ENCODE measurements around the gene TK1. TPM values are rescaled to one million over a fixed set of nuclear protein-coding genes. Genes with fewer than 3 reads are reported as not detected.

Gene TK1
- polyA plus RNA-seq, 3 donors = 0.67 to 2.0 (median 1.4) TPM

DNA sequence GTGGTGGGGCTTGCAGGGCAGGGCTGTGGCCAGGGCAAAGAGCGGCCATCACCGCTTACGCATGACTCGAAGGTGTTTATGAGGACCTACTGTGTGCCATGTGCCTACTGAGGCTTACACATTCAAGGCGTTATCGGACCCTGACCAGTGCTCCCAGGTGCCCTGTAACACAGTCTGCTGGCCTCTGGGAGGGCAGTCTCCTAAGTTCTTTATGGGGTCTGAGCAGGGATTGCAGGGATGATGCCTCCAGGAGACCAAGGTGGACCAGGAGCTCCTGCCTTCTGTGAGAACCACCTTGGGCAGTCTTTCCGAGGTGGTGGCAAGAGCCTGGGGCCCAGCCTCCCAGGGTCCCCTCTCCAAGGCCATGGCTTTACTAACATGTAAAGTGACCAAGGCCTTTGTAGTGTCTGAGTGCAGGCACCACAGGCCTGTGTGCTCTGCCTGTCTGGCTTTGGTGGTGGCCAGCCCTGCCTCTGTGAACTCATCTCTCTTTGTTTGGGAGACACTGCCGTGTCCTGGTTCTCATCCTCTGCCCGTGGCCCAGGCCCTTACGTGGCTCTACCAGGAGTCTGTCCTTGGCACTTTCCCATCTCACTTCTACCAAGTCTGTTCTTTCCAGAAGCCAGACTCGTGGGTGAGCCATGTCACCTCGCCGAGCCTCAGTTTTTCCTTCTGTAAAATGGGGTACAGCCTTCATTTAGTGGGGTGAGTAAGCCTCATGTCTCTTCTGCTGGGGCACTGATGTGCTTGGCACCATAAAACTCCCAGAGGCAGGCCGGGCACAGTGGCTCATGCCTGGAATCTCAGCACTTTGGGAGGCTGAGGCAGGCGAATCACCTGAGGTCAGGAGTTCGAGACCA is 21.9 kb downstream of the TK1 start:
- Histone ChIP-seq H3K4me1 (ENCODE audit: control insufficient read depth in 1 of 2, insufficient read depth in 2 of 2, low read length in 2 of 2) (peaks cover 16 to 24% of the 10 kb centered on the region in 2 donors), H3K9ac (ENCODE audit: insufficient read depth, low read length, poor library complexity, severe bottlenecking) (no peak overlapping the region), H3K36me3 (replicated peaks in 1 of 2; ENCODE audit: control insufficient read depth in 1 of 2, insufficient read depth in 2 of 2, low read length in 2 of 2) (no peaks in the 10 kb centered on the region), H3K4me2 (replicated peaks; ENCODE audit: extremely low read depth, low read length, poor library complexity, severe bottlenecking) (no peak overlapping the region), H3K27me3 (ENCODE audit: control insufficient read depth in 2 of 2, insufficient read depth in 2 of 2, low read length in 2 of 2) (no peaks in the 10 kb centered on the region), H4K20me1 (ENCODE audit: insufficient read depth, low read length) (peaks cover 12% of the 10 kb centered on the region), H3K27ac (ENCODE audit: low read depth in 1 of 2, low read length in 2 of 2) (no peak overlapping the region), H2AFZ (ENCODE audit: insufficient read depth, low read depth, low read length, poor library complexity, severe bottlenecking) (no peak overlapping the region), H3K4me3 (replicated peaks in 1 of 3; ENCODE audit: low read depth in 2 of 3, low read length in 3 of 3) (no peak overlapping the region), H3K79me2 (ENCODE audit: insufficient read depth, low read length) (peaks cover 15% of the 10 kb centered on the region), H3K9me3 (replicated peaks in 1 of 2; ENCODE audit: control insufficient read depth in 1 of 2, insufficient read depth in 1 of 2, low read length in 2 of 2) (no peaks in the 10 kb centered on the region)
- H3K27ac Mint-ChIP-seq = no peak overlapping the region
- 95% methylated on average over 11 of the region's 16 CpGs for WGBS (ENCODE audit: insufficient coverage)
- H3K36me3 Mint-ChIP-seq = no peaks in the 10 kb centered on the region
- H3K4me3 Mint-ChIP-seq = no peak overlapping the region
- H3K4me1 Mint-ChIP-seq = peaks cover 26% of the 10 kb centered on the region
- intact Hi-C loops (cut with micrococcal nuclease) = no loop called here
- H3K9me3 Mint-ChIP-seq = peaks cover 0 to 3% (median 0%) of the 10 kb centered on the region in 7 donors
- TF ChIP-seq, protein P1, sequence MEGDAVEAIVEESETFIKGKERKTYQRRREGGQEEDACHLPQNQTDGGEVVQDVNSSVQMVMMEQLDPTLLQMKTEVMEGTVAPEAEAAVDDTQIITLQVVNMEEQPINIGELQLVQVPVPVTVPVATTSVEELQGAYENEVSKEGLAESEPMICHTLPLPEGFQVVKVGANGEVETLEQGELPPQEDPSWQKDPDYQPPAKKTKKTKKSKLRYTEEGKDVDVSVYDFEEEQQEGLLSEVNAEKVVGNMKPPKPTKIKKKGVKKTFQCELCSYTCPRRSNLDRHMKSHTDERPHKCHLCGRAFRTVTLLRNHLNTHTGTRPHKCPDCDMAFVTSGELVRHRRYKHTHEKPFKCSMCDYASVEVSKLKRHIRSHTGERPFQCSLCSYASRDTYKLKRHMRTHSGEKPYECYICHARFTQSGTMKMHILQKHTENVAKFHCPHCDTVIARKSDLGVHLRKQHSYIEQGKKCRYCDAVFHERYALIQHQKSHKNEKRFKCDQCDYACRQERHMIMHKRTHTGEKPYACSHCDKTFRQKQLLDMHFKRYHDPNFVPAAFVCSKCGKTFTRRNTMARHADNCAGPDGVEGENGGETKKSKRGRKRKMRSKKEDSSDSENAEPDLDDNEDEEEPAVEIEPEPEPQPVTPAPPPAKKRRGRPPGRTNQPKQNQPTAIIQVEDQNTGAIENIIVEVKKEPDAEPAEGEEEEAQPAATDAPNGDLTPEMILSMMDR (IDR thresholded peaks at IDR 0.05) = no peak
- no peak for DNase-seq
- H3K27me3 Mint-ChIP-seq (ENCODE audit: low read depth in 3 of 3) = peaks cover 0 to 4% (median 1%) of the 10 kb centered on the region in 3 donors

DNA sequence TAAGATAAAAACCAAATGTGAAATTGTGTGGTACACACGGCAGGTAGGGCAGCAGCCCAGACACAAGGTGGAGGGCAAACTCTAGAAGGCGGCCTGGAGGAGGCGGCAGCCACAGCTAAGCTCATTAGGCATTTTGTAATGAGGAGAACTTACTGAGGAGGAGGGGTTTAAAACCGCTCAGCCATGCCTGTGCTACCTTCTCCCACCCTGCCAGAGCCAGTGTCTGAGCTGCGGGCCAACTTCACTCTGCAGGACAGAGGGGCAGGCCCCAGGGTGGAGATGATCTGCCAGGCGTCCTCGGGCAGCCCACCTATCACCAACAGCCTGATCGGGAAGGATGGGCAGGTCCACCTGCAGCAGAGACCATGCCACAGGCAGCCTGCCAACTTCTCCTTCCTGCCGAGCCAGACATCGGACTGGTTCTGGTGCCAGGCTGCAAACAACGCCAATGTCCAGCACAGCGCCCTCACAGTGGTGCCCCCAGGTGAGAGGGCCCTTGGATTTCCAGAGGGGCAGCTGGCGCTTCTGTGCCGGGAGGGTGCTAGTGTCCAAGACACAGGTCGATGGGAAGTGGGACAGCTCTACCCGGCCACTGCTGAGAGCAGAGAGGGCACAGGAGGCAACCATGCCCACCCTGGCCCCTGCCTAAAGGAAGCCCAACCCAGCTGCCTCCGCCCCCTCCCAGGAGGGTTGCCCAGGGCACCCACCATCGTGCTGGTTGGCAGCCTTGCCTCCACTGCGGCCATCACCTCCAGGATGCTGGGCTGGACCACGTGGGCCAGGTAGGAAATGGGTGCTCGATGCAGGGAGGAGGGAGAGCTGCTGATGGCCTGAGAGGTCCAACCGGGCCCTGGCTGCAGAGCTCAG is 22.7 kb downstream of the TK1 start:
- peaks cover 3% of the 10 kb centered on the region for H4K20me1 ChIP-seq (ENCODE audit: insufficient read depth, low read length)
- H3K27me3 ChIP-seq (ENCODE audit: control insufficient read depth in 2 of 2, insufficient read depth in 2 of 2, low read length in 2 of 2) = no peaks in the 10 kb centered on the region
- Mint-ChIP-seq H3K27ac (no peak overlapping the region), H3K4me1 (peaks cover 27% of the 10 kb centered on the region), H3K4me3 (no peak overlapping the region), H3K36me3 (no peaks in the 10 kb centered on the region), H3K27me3 (ENCODE audit: low read depth in 3 of 3) (peaks cover 0 to 4% (median 1%) of the 10 kb centered on the region in 3 donors), H3K9me3 (peaks cover 0 to 3% (median 0%) of the 10 kb centered on the region in 7 donors)
- TF ChIP-seq, protein P1 (IDR thresholded peaks at IDR 0.05) = no peak
- WGBS (ENCODE audit: insufficient coverage) = 62% methylated on average over 19 of the region's 22 CpGs
- peaks cover 7% of the 10 kb centered on the region for H3K79me2 ChIP-seq (ENCODE audit: insufficient read depth, low read length)
- no peaks in the 10 kb centered on the region for H3K36me3 ChIP-seq (replicated peaks in 1 of 2; ENCODE audit: control insufficient read depth in 1 of 2, insufficient read depth in 2 of 2, low read length in 2 of 2)
- no peak overlapping the region for H3K9ac ChIP-seq (ENCODE audit: insufficient read depth, low read length, poor library complexity, severe bottlenecking)
- H3K27ac ChIP-seq (ENCODE audit: low read depth in 1 of 2, low read length in 2 of 2) = no peak overlapping the region
- peaks cover 16 to 24% of the 10 kb centered on the region in 2 donors for H3K4me1 ChIP-seq (ENCODE audit: control insufficient read depth in 1 of 2, insufficient read depth in 2 of 2, low read length in 2 of 2)
- no peak overlapping the region for H3K4me3 ChIP-seq (replicated peaks in 1 of 3; ENCODE audit: low read depth in 2 of 3, low read length in 3 of 3)
- no peak overlapping the region for H2AFZ ChIP-seq (ENCODE audit: insufficient read depth, low read depth, low read length, poor library complexity, severe bottlenecking)
- intact Hi-C loops (cut with micrococcal nuclease) = no loop called here
- no peak overlapping the region for H3K4me2 ChIP-seq (replicated peaks; ENCODE audit: extremely low read depth, low read length, poor library complexity, severe bottlenecking)
- no peak for DNase-seq
- no peaks in the 10 kb centered on the region for H3K9me3 ChIP-seq (replicated peaks in 1 of 2; ENCODE audit: control insufficient read depth in 1 of 2, insufficient read depth in 1 of 2, low read length in 2 of 2)
